Upper lobe of right lung (tissue), 1 donor: ENCODE data around the gene TMPRSS9. TPM values are rescaled to one million over a fixed set of nuclear protein-coding genes. Genes with fewer than 3 reads are reported as not detected.
"Not testable (repeated sequence)": the region's sequence is repeated elsewhere in the genome, so short reads cannot be mapped to it uniquely, and the experiment has no call there.

ENCODE experiments used
- ATAC-seq: fragments of 200-7000 bp; cut with Tn5 transposase; one replicate; pipeline ENCODE4 v1.9.1; 2020; ENCODE audit warnings: mild to moderate bottlenecking, moderate library complexity
- DNase-seq: peaks from one replicate; pipeline ENCODE4 v3.0.0-alpha.2; 2020
- H3K27ac ChIP-seq: fragments of 200-600 bp; one replicate; pipeline ENCODE4 v1.8.0; 2022
- H3K27me3 ChIP-seq: fragments of 200-600 bp; one replicate; pipeline ENCODE4 v1.8.0; 2022; ENCODE audit warnings: mild to moderate bottlenecking
- H3K36me3 ChIP-seq: fragments of 200-600 bp; one replicate; pipeline ENCODE4 v1.8.0; 2022
- H3K4me1 ChIP-seq: fragments of 200-600 bp; one replicate; pipeline ENCODE4 v1.8.0; 2022
- H3K4me3 ChIP-seq: fragments of 200-600 bp; one replicate; pipeline ENCODE4 v1.8.0; 2022; ENCODE audit warnings: mild to moderate bottlenecking
- H3K9me3 ChIP-seq: fragments of 200-600 bp; one replicate; pipeline ENCODE4 v1.8.0; 2022
- CTCF ChIP-seq: fragments of 200-600 bp; IDR thresholded peaks from one replicate; pipeline ENCODE4 v1.8.0; 2022; ENCODE audit warnings: antibody characterized with exemption
- intact Hi-C: fragments of 100-400 bp; cut with DNase I; formaldehyde crosslinking; loops from one replicate; pipeline ENCODE4 v1.11.0; 2022
- total RNA-seq: library from RNA; stranded (reverse); fragmentation: NEBNext Ultra II Directional; extraction: Animal tissue kit (Norgen Biotek cat#: 25700); gene quantifications from one replicate; pipeline ENCODE4 v1.2.1, GENCODE V29; 2021
- donor health status: DM: no; HTN: yes; CAD: no; lungs with severe emphysema.

TMPRSS9 gene
- total RNA-seq, 1 donor from 2014 or later = not detected

GRCh38 chr19:2460245-2460644 is 100.2 kb downstream of the TMPRSS9 start:
- Histone ChIP-seq H3K4me3 (no peak overlapping the region), H3K4me1 (peaks cover 21% of the 10 kb centered on the region), H3K9me3 (no peaks in the 10 kb centered on the region), H3K36me3 (no peaks in the 10 kb centered on the region), H3K27ac (no peak overlapping the region), H3K27me3 (no peaks in the 10 kb centered on the region)
- ATAC-seq (no peak), DNase-seq (no peak)
- no peak for TF ChIP-seq CTCF
- intact Hi-C loops = no loop called here

- Histone ChIP-seq H3K4me1 (peaks cover 15% of the 10 kb centered on the region), H3K27ac (no peak overlapping the region), H3K4me3 (peak overlapping the region; percentile 63), H3K36me3 (no peaks in the 10 kb centered on the region), H3K9me3 (no peaks in the 10 kb centered on the region), H3K27me3 (no peaks in the 10 kb centered on the region)
- ATAC-seq (peak; percentile 69), DNase-seq (peak; percentile 79)
- intact Hi-C loops = no loop called here
- no peak for TF ChIP-seq CTCF
Observed at GRCh38 chr19:2461751-2462634, 101.9 kb downstream of the TMPRSS9 start.

GRCh38 chr19:2462635-2463421 is 102.8 kb downstream of the TMPRSS9 start:
- H3K27me3 ChIP-seq = no peaks in the 10 kb centered on the region
- no peaks in the 10 kb centered on the region for H3K9me3 ChIP-seq
- ATAC-seq (peak; percentile 91), DNase-seq (peak; percentile 91)
- intact Hi-C loops = no loop called here
- no peak for TF ChIP-seq CTCF
- peak overlapping the region; percentile 63 for H3K4me3 ChIP-seq
- no peaks in the 10 kb centered on the region for H3K36me3 ChIP-seq
- H3K27ac ChIP-seq = no peak overlapping the region
- peaks cover 15% of the 10 kb centered on the region for H3K4me1 ChIP-seq

- ATAC-seq, H3K36me3 ChIP-seq, H3K27me3 ChIP-seq, H3K27ac ChIP-seq, H3K4me3 ChIP-seq, intact Hi-C loops, DNase-seq, H3K9me3 ChIP-seq: not testable (repeated sequence)
- peaks cover 15% of the 10 kb centered on the region for H3K4me1 ChIP-seq
Observed at GRCh38 chr19:2463694-2464093, 103.6 kb downstream of the TMPRSS9 start.

GRCh38 chr19:2464389-2464788 is 104.3 kb downstream of the TMPRSS9 start:
- Histone ChIP-seq H3K4me1 (peaks cover 15% of the 10 kb centered on the region), H3K36me3 (no peaks in the 10 kb centered on the region), H3K9me3 (no peaks in the 10 kb centered on the region), H3K4me3 (no peak overlapping the region), H3K27ac (no peak overlapping the region), H3K27me3 (no peaks in the 10 kb centered on the region)
- no peak for DNase-seq
- no peak for TF ChIP-seq CTCF
- ATAC-seq = no peak
- intact Hi-C loops = no loop called here

GRCh38 chr19:2468596-2468995 is 108.5 kb downstream of the TMPRSS9 start:
- Histone ChIP-seq H3K27me3 (no peaks in the 10 kb centered on the region), H3K4me1 (no peaks in the 10 kb centered on the region), H3K27ac (no peak overlapping the region), H3K4me3 (no peak overlapping the region), H3K36me3 (no peaks in the 10 kb centered on the region), H3K9me3 (no peaks in the 10 kb centered on the region)
- no peak for TF ChIP-seq CTCF
- ATAC-seq = no peak
- no peak for DNase-seq
- intact Hi-C loops = no loop called here
